ENCODE results near the gene POLA2.
"Not testable (repeated sequence)": the region's sequence is repeated elsewhere in the genome, so short reads cannot be mapped to it uniquely, and the experiment has no call there.

POLA2 gene

GRCh38 chr11:65310215-65310614 is 48.5 kb downstream of the POLA2 start:
- DNase-seq, result no peak

GRCh38 chr11:65310736-65311135 is 49.0 kb downstream of the POLA2 start:
- DNase-seq, result no peak

- no peak for DNase-seq
These were observed 49.5 kb downstream of the POLA2 start for GRCh38 chr11:65311170-65311678.

- no peak for DNase-seq
These were observed 52.9 kb downstream of the POLA2 start, which contains the start of gene CDC42EP2 for GRCh38 chr11:65314501-65315203. Gene CDC42EP2 (plus strand): TSS chr11:65314866. CDS start chr11:65320899, 6,033 bp downstream.

DNA sequence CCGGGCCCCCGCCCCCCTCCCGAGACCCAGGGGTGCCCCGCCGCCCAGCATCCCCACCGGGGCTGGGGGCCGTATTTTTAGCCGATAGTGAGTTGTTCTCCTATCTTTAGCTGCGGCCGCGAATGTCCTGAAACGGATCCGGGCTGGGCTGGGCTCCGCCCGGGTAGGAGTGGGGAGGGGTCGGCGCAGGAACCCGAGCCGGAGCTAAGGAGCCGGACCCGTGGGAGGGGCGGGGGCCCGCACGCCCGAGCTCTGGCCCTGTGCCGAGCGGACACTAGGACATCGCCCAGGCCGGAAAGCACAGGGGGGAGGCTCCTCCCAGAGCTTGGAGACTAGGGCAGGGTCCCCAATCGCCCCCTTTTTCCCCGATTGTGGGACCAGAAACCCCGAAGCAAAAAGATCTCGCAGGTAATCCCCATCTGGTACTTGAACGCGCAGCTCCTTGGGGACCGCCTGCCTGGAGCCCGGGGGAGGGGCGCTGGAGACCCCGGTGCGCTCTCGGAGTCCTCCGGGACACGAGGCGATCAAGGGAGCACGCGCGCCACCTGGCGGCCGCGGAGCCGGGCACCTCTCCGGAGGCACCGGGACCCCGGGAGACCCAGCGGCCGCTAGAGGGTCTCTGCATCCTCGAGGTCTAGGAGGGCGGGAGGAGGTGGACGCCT is 53.6 kb downstream of the POLA2 start:
- DNase-seq, result peak; percentile 49

- DNase-seq, result no peak
These were observed 54.1 kb downstream of the POLA2 start for GRCh38 chr11:65315866-65316226.

GRCh38 chr11:65316227-65317024 is 54.7 kb downstream of the POLA2 start:
- no peak for DNase-seq

- no peak for DNase-seq
These were observed 55.4 kb downstream of the POLA2 start for GRCh38 chr11:65317025-65317786.

DNA sequence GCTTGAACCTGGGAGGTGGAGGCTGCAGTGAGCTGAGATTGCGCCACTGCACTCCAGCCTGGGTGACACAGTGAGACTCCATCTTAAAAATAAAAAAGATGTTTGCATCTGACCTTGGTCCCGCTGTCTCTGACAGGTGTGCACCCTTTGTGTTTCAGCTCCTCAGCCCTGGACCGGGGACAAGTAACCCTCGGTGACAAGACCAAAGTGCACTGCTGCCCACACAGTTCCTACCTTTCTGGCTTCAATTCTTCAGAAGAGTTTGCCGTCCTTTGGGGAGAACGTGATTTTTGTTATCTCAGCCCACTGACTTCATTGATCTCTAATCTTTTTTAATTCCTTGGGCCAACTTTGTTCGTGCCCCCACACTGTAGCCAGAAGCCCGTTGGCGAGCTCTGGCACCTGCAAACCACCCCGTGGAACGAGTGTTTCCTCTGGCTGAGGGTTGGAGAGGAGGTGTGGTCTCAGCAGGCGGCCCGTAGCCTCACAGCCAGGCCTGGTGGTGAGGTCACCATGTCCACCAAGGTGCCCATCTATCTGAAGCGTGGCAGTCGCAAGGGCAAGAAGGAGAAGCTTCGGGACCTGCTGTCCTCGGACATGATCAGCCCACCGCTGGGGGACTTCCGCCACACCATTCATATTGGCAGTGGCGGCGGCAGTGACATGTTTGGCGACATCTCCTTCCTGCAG is 58.8 kb downstream of the POLA2 start:
- no peak for DNase-seq

GRCh38 chr11:65321076-65321475 is 59.3 kb downstream of the POLA2 start:
- no peak for DNase-seq

- DNase-seq, result no peak
These were observed 60.2 kb downstream of the POLA2 start for GRCh38 chr11:65321828-65322485.

- DNase-seq, result no peak
These were observed 62.1 kb downstream of the POLA2 start for GRCh38 chr11:65323813-65324212.

DNA sequence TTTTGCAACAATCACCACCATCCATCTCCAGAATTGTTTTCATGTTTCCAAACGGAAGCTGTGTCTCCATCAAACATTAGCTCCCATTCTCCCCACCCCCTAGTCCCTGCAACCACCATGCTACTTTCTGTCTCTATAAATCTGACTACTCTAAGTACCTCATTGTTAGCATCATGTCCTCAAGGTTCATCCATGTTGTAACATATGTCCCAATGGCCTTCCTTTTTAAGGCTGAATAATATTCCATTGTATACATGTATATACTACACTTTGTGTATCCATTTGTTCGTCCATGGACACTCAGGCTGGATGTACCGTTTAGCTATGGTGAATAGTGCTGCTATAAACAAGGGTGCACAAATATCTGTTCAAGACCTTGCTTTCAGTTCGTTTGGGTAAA is 63.7 kb downstream of the POLA2 start:
- no peak for DNase-seq

GRCh38 chr11:65327021-65327420 is 65.3 kb downstream of the POLA2 start:
- no peak for DNase-seq

- no peak for DNase-seq
These were observed 67.7 kb downstream of the POLA2 start for GRCh38 chr11:65329478-65329877.

GRCh38 chr11:65329944-65330403 is 68.2 kb downstream of the POLA2 start:
- DNase-seq, result peak; percentile 69

DNA sequence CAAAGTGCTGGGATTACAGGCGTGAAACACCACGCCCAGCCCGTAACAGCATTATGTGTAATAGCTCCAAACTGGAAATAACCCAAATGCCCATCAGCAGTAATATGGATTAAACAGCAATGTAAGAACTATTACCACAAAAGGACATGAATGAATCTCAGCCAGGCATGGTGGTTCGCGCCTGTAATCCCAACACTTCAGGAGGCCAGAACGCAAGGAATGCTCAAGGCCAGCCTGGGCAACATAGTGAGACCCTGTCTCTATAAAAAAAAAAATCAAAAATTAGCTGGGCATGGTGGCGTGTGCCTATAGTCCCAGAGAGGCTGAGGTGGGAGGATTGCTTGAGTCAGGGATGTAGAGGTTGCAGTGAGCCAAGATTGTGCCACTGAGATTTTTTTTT is 68.8 kb downstream of the POLA2 start:
- no peak for DNase-seq

DNA sequence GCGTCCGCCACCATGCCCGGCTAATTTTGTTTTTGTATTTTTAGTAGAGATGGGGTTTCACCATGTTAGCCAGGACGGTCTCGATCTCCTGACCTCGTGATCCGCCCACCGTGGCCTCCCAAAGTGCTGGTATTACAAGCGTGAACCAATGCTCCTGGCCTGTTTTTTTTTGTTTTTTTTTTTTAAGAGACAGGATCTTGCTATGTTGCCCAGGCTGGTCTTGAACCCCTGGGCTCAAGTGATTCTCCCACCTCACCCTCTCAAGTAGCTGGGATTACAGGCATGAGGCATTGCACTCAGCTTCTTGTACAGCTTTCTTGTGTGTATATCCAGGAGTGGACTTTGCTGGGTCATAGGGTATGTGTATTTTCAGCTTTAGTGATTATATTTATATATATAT is 70.8 kb downstream of the POLA2 start:
- not testable (repeated sequence) for DNase-seq

DNA sequence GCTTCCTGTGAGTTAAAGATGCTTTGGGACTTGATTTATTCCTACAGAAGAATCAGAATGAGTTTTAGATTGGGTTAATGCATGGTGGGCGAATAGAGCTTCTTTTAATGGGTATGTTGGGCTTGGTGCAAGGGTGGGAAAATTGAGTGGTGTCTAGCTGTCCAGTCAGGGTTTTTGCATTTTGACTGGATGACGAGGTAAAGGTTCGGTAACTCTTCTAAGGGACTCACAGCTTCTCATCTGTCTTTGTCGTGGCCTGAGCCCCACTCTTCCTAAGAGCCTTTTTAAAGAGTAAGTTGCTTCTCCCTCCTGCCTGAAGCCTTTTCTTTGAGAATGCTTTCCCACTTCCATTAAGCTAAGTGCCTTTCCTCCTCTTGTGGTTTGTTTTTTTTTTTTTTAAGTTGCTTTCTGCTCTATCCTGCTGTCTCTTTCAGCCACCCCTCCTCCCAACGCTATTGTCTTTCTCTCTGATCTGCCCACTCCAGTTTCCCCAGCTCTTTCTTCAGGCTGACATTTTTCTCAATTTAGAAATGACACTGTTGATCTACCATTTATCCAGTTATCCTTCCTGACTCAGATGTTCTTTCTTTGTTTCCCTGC is 73.0 kb downstream of the POLA2 start:
- DNase-seq, result no peak

- DNase-seq, result no peak
These were observed 76.9 kb downstream of the POLA2 start for GRCh38 chr11:65338676-65339075.

DNA sequence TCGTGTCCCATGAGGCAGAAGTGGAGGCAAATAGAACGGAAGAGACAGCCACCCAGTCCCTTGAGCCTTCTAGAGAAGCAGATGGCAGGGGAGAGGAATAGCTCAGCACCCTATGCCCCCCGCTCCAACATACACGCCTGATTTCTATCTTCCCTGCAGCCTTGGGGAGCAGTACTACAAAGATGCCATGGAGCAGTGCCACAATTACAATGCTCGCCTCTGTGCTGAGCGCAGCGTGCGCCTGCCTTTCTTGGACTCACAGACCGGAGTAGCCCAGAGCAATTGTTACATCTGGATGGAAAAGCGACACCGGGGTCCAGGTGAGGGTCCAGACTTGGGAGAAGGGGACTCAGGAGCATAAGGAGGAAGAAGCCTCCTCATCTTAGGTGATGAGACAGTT is 78.5 kb downstream of the POLA2 start:
- DNase-seq, result no peak

Data from NCI-H2107 (cell line).